HG03095 (cell line): ENCODE measurements around the gene PGS1.

Source experiments
- ATAC-seq: cut with Tn5 transposase; IDR thresholded peaks from one replicate; pipeline ENCODE4 v1.9.1; 2021; ENCODE audit warnings: moderate library complexity; ENCODE audit not compliant: unreplicated experiment

The PGS1 gene

GRCh38 chr17:78469443-78469842 is 91.0 kb downstream of the PGS1 start:
- ATAC-seq: no peak

DNA sequence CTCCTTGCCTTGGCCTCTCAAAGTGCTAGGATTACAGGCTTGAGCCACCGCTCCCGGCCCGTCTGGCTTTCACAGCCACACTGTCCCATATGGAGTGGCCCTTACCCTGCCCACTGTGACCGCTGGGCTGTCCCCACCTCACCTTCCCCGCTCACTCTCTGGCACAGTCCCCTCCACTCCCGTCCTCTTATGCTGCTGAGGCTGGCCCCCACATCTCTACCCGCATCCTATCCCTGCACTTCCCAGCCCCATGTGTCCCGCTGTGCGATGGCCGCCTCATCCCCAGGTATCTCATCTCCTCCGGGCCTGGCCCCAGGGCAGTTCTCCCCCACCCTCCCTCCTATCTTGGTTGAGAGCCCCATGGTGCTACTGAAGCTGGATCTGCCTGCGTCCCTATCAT is 93.2 kb downstream of the PGS1 start:
- ATAC-seq: no peak

DNA sequence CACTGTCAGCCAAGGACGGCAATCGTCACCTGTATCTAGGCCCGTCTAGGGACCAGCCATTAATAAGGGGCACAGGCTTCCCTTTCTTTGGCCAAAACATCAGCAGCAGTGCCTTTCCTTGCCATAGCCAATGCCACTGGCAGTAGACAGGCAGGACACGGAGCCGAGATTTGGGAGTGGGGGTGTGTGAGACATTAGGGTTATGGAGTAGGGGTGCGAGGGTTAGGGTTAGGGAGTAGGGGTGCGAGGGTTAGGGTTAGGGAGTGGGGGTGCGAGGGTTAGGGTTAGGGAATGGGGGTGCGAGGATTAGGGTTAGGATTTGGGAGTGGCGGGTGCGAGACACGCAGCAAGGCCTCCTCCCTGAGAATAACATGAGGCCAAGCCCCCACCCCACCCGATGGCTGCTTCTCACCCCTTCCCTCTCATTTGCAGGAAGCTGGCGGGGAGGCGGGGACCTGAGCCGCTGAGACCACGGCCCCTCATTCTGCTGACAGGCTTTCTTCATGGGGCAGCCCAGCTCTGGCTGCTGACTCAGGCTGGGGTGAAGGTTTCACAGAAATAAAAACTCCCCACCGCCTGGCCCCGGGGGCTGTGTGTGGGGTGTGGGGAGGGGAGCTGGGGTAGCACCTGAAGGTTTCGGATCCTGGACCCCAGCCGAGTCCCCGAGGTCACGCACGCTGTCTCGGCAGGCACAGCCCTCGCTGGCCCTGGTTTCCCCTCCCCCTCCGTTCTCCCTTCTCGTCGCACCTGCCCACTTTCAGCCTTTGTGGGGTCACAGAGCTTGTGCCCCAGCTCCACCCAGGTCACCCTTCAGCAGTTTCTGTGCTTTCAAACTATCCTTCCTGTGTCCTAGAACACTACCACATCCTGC is 93.8 kb downstream of the PGS1 start:
- ATAC-seq: no peak

DNA sequence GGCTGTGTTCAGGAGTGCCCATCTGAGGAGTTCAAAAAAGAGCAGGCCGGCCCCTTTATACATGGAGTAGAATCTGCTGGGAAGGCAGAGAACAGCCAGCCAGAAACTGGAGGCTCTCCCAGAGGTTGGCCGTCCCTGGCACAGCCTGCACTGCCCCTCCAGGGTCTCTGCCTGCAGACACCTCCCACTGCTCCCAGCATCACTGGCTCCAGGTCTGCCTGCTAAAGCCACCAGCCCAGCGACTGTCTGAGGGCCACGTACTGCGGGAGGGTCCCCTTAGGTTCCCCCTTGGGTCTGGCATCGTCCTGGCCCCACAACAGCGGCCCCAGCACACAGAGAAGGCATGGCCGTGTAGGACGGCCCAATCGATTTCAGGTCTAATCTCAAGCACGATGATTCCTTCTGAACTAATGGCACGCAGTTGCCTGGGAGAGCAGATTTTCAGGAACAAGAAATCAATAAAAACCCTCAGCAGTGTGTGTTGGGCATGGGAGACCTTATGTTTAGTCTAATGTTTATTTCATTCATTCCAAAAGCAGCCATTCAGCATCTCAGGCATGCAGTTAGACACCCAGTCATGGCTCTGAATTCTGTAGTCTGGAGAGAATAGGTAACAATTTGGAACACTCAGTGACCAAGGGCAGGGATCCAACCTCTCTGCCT is 95.6 kb downstream of the PGS1 start:
- ATAC-seq: no peak
